GM12878 (cell line): Measurements from ENCODE around the gene TNNT3. TPM values are rescaled to one million over a fixed set of nuclear protein-coding genes. Genes with fewer than 3 reads are reported as not detected.

ENCODE experiments used
- ATAC-seq: fragments of 200-7000 bp; cut with Tn5 transposase; 3 replicates; pipeline ENCODE4 v1.9.1; 2020; ENCODE audit warnings: mild to moderate bottlenecking, moderate library complexity
- BruUV-seq: library from RNA; stranded (reverse); fragments of 400-500 nt; replicated peaks from 2 replicates; lab custom pipeline; 2021; lab: Mats Ljungman, UMichigan
- CTCF ChIA-PET: fragments of 300-600 bp; sonication (Branson Sonifier 250); formaldehyde crosslinking; extraction: SDS; loops from one replicate; lab custom pipeline; 2021; ENCODE audit warnings: inconsistent platforms; lab: Yijun Ruan, JAX
- POLR2A ChIA-PET: fragments of 350-600 bp; formaldehyde crosslinking; extraction: SDS; loops from one replicate; lab custom pipeline; 2021; ENCODE audit warnings: inconsistent platforms; lab: Charles Lee
- RAD21 ChIA-PET: fragments of 300-600 bp; sonication (Branson Sonifier 250); formaldehyde crosslinking; loops from one replicate; lab custom pipeline; 2023; ENCODE audit warnings: antibody characterized with exemption; ENCODE audit not compliant: unreplicated experiment; lab: Charles Lee
- SMC1A ChIA-PET: fragments of 300-600 bp; sonication (Branson Sonifier 250); formaldehyde crosslinking; loops from one replicate; lab custom pipeline; 2023; ENCODE audit not compliant: unreplicated experiment, uncharacterized antibody; lab: Charles Lee
- DNase-seq: peaks from one replicate; pipeline ENCODE4 v3.0.0-alpha.2; 2011; ENCODE audit warnings: low read depth, low spot score
- FAIRE-seq: peaks from 3 replicates; lab custom pipeline; 2011; peaks lifted over from hg19 to GRCh38; lab: Jason Lieb, UNC
- H2AFZ ChIP-seq: 2 replicates; pipeline ENCODE4 v1.6.0; 2011; ENCODE audit warnings: low read depth, low read length, control low read depth; ENCODE audit not compliant: control insufficient read depth
- H3K27ac ChIP-seq: 2 replicates; pipeline ENCODE4 v1.5.1; 2011; ENCODE audit warnings: control low read depth; ENCODE audit not compliant: control insufficient read depth, insufficient read depth
- H3K27me3 ChIP-seq, 2 experiments: replicated peaks in 1 of 2; 2 replicates each; pipeline versions ENCODE4 v1.6.0 to v1.6.1; 2011; ENCODE audit warnings: low read length in 1 of 2; ENCODE audit not compliant: control insufficient read depth in 2 of 2, insufficient read depth in 2 of 2
- H3K36me3 ChIP-seq, 2 experiments: 2 replicates each; pipeline ENCODE4 v1.5.1; 2011; ENCODE audit warnings: low read length in 1 of 2; ENCODE audit not compliant: control insufficient read depth in 2 of 2, insufficient read depth in 2 of 2
- H3K4me1 ChIP-seq: 2 replicates; pipeline ENCODE4 v1.6.1; 2011; ENCODE audit warnings: mild to moderate bottlenecking, low read length, moderate library complexity, mixed read lengths; ENCODE audit not compliant: control insufficient read depth, insufficient read depth
- H3K4me2 ChIP-seq: 2 replicates; pipeline ENCODE4 v1.6.0; 2011; ENCODE audit warnings: control low read depth; ENCODE audit not compliant: control insufficient read depth, insufficient read depth
- H3K4me3 ChIP-seq: fragments of 200-600 bp; sonication (generic); 2 replicates; pipeline ENCODE4 v1.5.1; 2016
- H3K79me2 ChIP-seq: 2 replicates; pipeline ENCODE4 v1.6.0; 2011; ENCODE audit warnings: low read length; ENCODE audit not compliant: control insufficient read depth, insufficient read depth
- H3K9ac ChIP-seq: 2 replicates; pipeline ENCODE4 v1.8.0; 2011; ENCODE audit warnings: low read length, control low read depth, mixed read lengths; ENCODE audit not compliant: control insufficient read depth, insufficient read depth
- H3K9me3 ChIP-seq: replicated peaks from 3 replicates; pipeline ENCODE4 v1.5.1; 2011; ENCODE audit warnings: mild to moderate bottlenecking, low read length; ENCODE audit not compliant: control insufficient read depth, insufficient read depth
- H4K20me1 ChIP-seq: 2 replicates; pipeline ENCODE4 v1.6.0; 2011; ENCODE audit not compliant: control insufficient read depth, insufficient read depth
- CHD1 ChIP-seq: IDR thresholded peaks from 2 replicates; pipeline ENCODE4 v1.6.1; 2012; ENCODE audit warnings: low read depth, low read length, improper control_type of control experiment
- MTA3 ChIP-seq: IDR thresholded peaks from 2 replicates; pipeline ENCODE4 v1.6.1; 2012; ENCODE audit warnings: low read length, inconsistent platforms, borderline replicate concordance
- SUPT20H ChIP-seq: IDR thresholded peaks from 2 replicates; pipeline ENCODE4 v1.6.1; 2011; ENCODE audit warnings: low read depth, mild to moderate bottlenecking, low read length, moderate library complexity, borderline replicate concordance; ENCODE audit not compliant: control insufficient read depth
- ZSCAN29 ChIP-seq: fragments of 450-650 bp; IDR thresholded peaks from 2 replicates; pipeline ENCODE4 v1.6.1; 2017; ENCODE audit warnings: mild to moderate bottlenecking, moderate library complexity
- WGBS: methylation state at CpG from one replicate; pipeline ENCODE4 v1.1.6; 2016; ENCODE audit warnings: low lambda C conversion rate; ENCODE audit not compliant: insufficient replicate concordance, insufficient coverage; ENCODE audit errors: missing lambda C conversion rate; 5-methylcytosine and 5-hydroxymethylcytosine counted together
- in situ Hi-C: fragments of 300-500 bp; cut with MboI; formaldehyde crosslinking; loops from 9 replicates; pipeline ENCODE4 v1.14.3; 2018; ENCODE audit warnings: mixed read lengths
- intact Hi-C: fragments of 100-400 bp; cut with micrococcal nuclease; formaldehyde crosslinking; loops from one replicate; pipeline ENCODE4 v1.14.2; 2022; ENCODE audit not compliant: unreplicated experiment
- polyA plus RNA-seq, 11 experiments: library from polyadenylated mRNA; depleted of rRNA in 4 of 11; unstranded in 6 of 11; stranded (reverse) in 5 of 11; fragments of >200 nt; fragmentation: Nextera tagmentation in 4 of 11; fragmentation: Illumina TruSeq in 1 of 11; extraction: Ambion mirVana in 4 of 11; extraction: Trizol in 1 of 11; gene quantifications; 1 replicate in 1 of 11; 2 replicates in 10 of 11; pipeline versions ENCODE4 v1.2.1 to v1.2.3, GENCODE V29; 2011 to 2016; ENCODE audit warnings: inconsistent platforms in 2 of 11, missing spikeins in 2 of 11, low read depth in 1 of 11
- total RNA-seq, 4 experiments: library from RNA; depleted of rRNA in 3 of 4; stranded (reverse); fragments of >200 nt in 3 of 4; fragmentation: Illumina TruSeq in 1 of 4; extraction: Trizol in 1 of 4; gene quantifications; 2 replicates each; pipeline versions ENCODE4 v1.2.1 to v1.2.3, GENCODE V29; 2013 to 2021
- TF ChIP-seq, protein P1 (sequence below): fragments of 450-650 bp; conservative IDR thresholded peaks from 2 replicates; pipeline ENCODE4 v1.6.1; 2017; ENCODE audit warnings: mild to moderate bottlenecking, moderate library complexity

TNNT3 gene
- total and polyA plus RNA-seq, 10 of the 15 experiments (the other 5 are each of a cell fraction or from before 2014, with no cell fraction given) = 0.40 to 0.50 TPM; not detected in 8

- in situ Hi-C loops = loop anchor here (5.0 kb wide), 1 partner anchor 37 kb away; the partner anchor contains the start of gene TNNT3
- TF ChIP-seq, protein P1, sequence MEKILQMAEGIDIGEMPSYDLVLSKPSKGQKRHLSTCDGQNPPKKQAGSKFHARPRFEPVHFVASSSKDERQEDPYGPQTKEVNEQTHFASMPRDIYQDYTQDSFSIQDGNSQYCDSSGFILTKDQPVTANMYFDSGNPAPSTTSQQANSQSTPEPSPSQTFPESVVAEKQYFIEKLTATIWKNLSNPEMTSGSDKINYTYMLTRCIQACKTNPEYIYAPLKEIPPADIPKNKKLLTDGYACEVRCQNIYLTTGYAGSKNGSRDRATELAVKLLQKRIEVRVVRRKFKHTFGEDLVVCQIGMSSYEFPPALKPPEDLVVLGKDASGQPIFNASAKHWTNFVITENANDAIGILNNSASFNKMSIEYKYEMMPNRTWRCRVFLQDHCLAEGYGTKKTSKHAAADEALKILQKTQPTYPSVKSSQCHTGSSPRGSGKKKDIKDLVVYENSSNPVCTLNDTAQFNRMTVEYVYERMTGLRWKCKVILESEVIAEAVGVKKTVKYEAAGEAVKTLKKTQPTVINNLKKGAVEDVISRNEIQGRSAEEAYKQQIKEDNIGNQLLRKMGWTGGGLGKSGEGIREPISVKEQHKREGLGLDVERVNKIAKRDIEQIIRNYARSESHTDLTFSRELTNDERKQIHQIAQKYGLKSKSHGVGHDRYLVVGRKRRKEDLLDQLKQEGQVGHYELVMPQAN = no peak
- TF ChIP-seq SUPT20H (no peak), CHD1 (no peak), ZSCAN29 (no peak), MTA3 (no peak)
- ATAC-seq = no peak
- Histone ChIP-seq H3K9ac (no peak overlapping the region), H4K20me1 (peaks cover 5% of the 10 kb centered on the region; the same call in 1 of the 2 replicates), H3K4me2 (no peak overlapping the region), H2AFZ (no peak overlapping the region), H3K36me3 (peaks cover 16 to 38% of the 10 kb centered on the region in 2 experiments), H3K27ac (no peak overlapping the region), H3K9me3 (no peaks in the 10 kb centered on the region), H3K4me3 (no peak overlapping the region), H3K4me1 (no peaks in the 10 kb centered on the region; the same call in 1 of the 2 replicates), H3K79me2 (no peaks in the 10 kb centered on the region; the same call in none of the 2 replicates), H3K27me3 (no peaks in the 10 kb centered on the region)
- intact Hi-C loops = no loop called here
- no peak for FAIRE-seq
- BruUV-seq = no TSS peak
- ChIA-PET POLR2A (no interaction called here), RAD21 (no interaction called here), SMC1A (no interaction called here), CTCF (no interaction called here)
- no peak for DNase-seq
- WGBS = 79% methylated on average over 32 of the region's 32 CpGs
These were observed 39.4 kb upstream of the TNNT3 start for GRCh38 chr11:1879941-1880720.
